NCI-H187 (cell line): ENCODE data around the gene SEMA5A.
"Not testable (repeated sequence)": the region's sequence is repeated elsewhere in the genome, so short reads cannot be mapped to it uniquely, and the experiment has no call there.

Experiments used
- DNase-seq, 2 experiments: peaks; one replicate each; lab custom pipeline; 2025; lab: John Stamatoyannopoulos, UW

The SEMA5A gene

GRCh38 chr5:9440517-9440916 lies 105.4 kb downstream of the SEMA5A start:
- no peak for DNase-seq

GRCh38 chr5:9439531-9440292 lies 106.2 kb downstream of the SEMA5A start:
- DNase-seq, result no peak

GRCh38 chr5:9438596-9439354 lies 107.1 kb downstream of the SEMA5A start:
- DNase-seq, result no peak

GRCh38 chr5:9437741-9438240 lies 108.1 kb downstream of the SEMA5A start:
- no peak for DNase-seq

GRCh38 chr5:9431496-9432258 lies 114.2 kb downstream of the SEMA5A start:
- DNase-seq, result no peak

- no peak for DNase-seq
These were observed 114.8 kb downstream of the SEMA5A start for GRCh38 chr5:9431151-9431495.

- no peak for DNase-seq
These were observed 115.6 kb downstream of the SEMA5A start for GRCh38 chr5:9430306-9430705.

- no peak for DNase-seq
These were observed 116.1 kb downstream of the SEMA5A start for GRCh38 chr5:9429691-9430215.

- no peak for DNase-seq
These were observed 117.6 kb downstream of the SEMA5A start for GRCh38 chr5:9428272-9428671.

GRCh38 chr5:9425710-9426109 lies 120.2 kb downstream of the SEMA5A start:
- DNase-seq, result no peak

- DNase-seq, result no peak
These were observed 122.3 kb downstream of the SEMA5A start for GRCh38 chr5:9423571-9423970.

- DNase-seq, result no peak
These were observed 124.0 kb downstream of the SEMA5A start for GRCh38 chr5:9421884-9422283.

- DNase-seq, result no peak
These were observed 126.1 kb downstream of the SEMA5A start for GRCh38 chr5:9419794-9420193.

- DNase-seq, result no peak
These were observed 130.3 kb downstream of the SEMA5A start for GRCh38 chr5:9415566-9415965.

GRCh38 chr5:9415091-9415490 lies 130.8 kb downstream of the SEMA5A start:
- no peak for DNase-seq

GRCh38 chr5:9411142-9411541 lies 134.7 kb downstream of the SEMA5A start:
- no peak for DNase-seq

GRCh38 chr5:9409413-9409960 lies 136.4 kb downstream of the SEMA5A start:
- DNase-seq, result no peak

GRCh38 chr5:9408964-9409363 lies 136.9 kb downstream of the SEMA5A start:
- DNase-seq, result no peak

- DNase-seq, result no peak
These were observed 140.6 kb downstream of the SEMA5A start for GRCh38 chr5:9405196-9405754.

- DNase-seq, result no peak
These were observed 143.9 kb downstream of the SEMA5A start for GRCh38 chr5:9401786-9402472.

GRCh38 chr5:9399783-9400182 lies 146.1 kb downstream of the SEMA5A start:
- DNase-seq, result not testable (repeated sequence)
